GM18502 (cell line): Measurements from ENCODE around the gene DLEC1.
A peak's percentile ranks its signal among the peaks of the same experiment; 100 is the strongest.

Experiments used
- ATAC-seq: cut with Tn5 transposase; IDR thresholded peaks from one replicate; pipeline ENCODE4 v1.9.1; 2021; ENCODE audit warnings: mild to moderate bottlenecking; ENCODE audit not compliant: unreplicated experiment, poor library complexity

Gene DLEC1

DNA sequence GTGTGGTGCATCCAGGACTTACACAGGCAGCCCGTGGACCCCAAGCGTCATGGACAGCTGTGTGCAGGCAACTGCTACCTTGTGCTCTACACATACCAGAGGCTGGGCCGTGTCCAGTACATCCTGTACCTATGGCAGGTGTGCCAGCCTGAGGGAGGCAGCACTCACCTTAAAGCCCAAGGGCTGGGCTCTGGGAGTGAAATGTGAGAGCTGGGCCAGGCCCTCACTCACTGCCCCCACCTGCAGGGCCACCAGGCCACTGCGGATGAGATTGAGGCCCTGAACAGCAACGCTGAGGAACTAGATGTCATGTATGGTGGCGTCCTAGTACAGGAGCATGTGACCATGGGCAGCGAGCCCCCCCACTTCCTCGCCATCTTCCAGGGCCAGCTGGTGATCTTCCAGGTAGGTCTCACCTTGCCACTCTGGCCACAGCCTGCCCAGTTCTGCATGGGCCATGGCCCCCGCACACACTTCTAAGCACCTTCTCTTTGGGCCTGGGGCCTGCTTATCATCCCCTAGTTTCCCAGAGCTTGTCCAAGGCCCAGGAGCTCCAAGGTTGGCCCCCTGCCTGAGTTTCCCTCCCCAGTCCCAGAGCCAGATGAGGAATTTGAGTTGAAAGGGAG lies 37.4 kb upstream of the DLEC1 start:
- ATAC-seq = no peak

DNA sequence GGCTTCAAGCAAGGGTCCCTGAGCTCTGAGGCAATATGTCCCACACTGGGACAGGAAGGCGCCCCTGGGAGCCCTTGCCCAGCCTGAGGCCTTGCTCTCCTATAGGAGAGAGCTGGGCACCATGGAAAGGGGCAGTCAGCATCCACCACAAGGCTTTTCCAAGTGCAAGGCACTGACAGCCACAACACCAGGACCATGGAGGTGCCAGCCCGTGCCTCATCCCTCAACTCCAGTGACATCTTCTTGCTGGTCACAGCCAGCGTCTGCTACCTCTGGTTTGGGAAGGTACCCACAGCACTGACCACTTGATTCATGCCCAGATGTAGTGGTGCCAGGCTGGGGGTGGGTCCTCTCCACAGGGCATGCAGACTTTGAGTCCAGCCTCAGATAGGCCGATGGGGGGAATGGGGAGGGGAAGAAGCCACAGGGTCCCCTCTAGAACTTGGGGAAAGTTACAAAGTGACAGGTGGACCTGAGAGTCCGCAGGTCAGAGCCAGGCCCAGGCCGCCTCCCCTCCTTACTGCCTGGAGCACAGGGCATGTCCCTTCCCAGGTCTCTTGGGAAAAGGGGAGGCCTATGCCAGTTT lies 36.6 kb upstream of the DLEC1 start:
- no peak for ATAC-seq

DNA sequence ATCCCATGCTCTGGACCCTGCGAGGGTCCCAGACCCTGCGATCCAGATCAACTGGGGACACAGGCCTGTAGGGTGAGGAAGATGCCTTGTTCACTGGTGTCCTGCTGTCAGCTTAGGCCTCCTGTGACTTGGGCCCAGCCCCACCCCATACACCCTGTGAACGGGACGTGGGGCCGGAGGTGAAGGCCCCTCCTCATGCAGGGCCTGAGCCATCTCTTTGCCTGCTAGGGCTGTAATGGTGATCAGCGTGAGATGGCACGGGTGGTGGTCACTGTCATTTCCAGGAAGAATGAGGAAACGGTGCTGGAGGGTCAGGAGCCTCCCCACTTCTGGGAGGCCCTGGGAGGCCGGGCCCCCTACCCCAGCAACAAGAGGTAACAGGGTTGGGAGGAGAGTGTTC lies 36.1 kb upstream of the DLEC1 start:
- ATAC-seq = no peak

DNA sequence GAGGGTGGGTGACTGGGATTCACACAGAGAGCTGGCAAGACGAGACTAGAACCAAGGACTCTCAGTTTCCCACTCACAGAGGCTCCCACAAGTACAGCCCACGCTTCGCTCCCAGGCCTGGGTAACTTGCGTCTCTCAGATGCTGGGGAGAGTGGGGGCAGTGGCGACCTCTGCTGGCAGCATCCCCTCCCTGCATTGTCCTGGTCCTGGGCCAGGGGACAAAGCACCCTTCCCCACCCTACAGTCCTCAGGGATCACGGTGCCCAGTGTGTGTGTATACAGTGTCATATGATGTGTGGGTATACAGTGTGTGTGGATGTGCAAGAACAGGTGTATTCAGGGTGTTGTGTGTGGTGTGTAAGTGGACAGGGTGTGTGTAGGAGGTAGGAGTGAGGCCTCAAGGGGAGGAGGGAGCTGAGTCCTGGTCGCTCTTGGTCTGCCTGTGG lies 35.6 kb upstream of the DLEC1 start:
- no peak for ATAC-seq

DNA sequence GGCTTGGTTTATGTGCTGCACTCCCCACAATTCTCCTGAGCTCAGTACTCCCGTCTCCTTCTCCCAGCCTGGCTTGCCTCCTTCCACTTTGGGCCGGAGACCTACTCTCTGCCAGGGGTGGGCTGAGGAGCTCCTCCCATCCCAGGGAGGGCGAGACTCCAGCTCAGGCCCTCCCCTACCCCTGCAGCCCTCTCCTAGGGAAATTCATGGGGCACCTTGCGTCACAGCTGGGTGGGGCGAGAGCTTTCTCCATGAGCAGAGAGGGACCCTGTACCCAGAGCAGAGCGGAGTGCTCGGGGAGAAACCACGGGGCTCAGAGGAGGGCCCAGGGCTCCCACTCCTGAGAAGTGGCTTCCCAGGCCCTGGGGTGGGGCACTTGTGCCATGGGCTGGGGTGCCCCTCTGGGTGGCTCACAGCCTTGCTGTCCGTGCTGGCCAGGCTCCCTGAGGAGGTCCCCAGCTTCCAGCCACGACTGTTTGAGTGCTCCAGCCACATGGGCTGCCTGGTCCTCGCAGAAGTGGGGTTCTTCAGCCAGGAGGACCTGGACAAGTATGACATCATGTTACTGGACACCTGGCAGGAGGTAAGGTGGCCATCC lies 35.1 kb upstream of the DLEC1 start:
- ATAC-seq = no peak

DNA sequence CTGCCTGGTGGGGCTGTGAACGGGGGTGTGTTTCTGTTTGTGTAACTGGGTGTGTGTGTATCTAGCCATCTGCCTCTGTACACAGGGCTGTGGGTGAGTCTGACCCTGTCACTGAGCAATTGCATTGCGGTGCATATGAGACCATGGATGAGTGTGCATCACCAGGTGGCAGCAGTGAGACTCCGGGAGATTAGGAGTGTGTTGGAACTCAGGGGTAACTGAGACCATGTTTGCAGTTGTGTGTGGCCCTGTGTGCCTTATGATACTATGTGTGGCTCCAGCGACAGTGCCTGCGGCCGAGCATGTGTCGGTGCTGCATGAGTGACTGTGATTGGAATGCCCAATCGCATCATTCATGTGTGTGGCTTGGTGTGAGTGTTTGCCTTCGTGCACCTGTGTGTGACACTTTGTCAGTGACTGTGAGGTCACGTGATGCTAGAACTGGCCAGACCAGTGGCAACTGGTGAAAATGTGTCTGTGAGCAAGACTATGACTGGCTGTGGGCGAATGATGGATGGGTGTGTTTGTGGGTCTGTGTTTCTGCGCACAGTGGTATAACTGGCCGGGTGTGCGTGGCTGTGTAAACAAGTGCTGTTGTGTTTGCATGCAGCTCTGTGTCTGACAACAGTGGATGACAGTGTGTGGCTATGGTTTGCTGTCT lies 34.5 kb upstream of the DLEC1 start:
- ATAC-seq = peak; percentile 57

DNA sequence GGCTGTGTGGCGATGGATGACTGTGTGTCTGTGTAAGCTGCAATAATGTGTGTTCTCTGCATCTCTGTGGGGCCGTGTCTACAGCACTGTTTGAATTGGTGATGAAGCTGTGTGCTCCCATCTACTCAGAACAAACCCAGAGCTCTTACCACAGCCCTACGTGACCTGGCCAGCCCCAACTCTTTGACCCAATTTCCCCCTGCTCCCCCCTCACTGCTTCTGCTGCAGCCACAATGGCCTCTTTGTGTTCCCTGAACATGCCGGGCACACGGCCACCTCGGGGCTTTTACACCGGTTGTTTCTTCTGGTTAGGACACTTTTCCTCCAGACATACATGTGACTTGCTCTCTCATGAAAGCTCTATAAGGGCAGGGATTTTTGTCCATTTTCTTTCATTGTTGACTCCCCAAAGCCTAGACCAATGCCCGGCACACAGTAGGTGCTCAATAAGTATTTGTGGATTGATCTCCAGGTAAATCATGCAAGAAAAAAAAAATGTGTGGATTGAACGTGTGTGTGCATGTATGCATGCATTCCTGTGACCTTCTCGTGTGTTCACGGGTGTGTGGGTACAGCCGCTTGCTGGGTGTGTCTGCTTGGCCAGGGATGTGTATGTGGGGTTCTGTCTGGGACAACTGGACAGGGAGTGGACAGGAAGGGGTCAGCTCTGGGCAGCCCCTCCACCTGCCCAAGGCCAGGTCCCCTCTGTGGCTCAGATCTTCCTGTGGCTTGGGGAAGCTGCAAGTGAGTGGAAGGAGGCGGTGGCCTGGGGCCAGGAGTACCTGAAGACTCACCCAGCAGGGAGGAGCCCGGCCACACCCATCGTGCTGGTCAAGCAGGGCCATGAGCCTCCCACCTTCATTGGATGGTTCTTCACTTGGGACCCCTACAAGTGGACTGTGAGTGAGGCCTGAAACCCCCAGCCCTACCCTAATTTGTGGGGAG lies 33.7 kb upstream of the DLEC1 start:
- ATAC-seq = no peak

DNA sequence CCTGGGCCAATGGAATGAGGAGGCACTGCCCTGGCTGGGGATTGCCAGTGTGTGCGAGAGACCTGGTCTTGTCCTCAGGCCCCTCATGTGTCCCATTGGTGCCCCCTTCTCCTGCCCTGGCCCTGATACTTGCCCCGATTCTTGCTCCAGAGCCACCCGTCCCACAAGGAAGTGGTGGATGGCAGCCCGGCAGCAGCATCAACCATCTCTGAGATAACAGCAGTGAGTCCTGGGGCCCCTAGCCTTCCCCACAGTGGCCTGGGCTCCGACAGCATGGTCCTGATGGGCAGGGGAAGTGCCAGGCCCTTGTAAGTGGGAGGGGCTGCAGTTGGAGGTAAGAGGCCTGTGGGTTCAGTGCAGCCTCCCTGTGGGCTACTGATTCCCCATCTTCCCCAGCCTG lies 33.0 kb upstream of the DLEC1 start:
- ATAC-seq = no peak

DNA sequence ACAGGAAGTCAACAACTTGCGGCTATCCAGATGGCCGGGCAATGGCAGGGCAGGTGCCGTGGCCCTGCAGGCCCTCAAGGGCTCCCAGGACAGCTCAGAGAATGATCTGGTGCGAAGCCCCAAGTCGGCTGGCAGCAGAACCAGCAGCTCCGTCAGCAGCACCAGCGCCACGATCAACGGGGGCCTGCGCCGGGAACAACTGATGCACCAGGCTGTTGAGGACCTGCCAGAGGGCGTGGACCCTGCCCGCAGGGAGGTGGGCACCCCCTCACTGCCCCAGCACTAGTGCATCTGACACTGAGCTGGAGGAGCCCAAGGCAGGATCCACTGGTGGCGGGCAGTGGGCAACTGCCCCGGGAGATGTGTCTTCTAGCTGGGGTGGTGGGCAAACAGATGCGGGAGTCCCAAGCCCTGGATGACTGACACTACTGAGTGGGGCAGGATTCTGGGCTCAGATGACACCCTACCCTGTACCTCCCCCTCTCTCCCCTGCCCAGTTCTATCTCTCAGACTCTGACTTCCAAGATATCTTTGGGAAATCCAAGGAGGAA lies 32.5 kb upstream of the DLEC1 start:
- ATAC-seq = no peak

DNA sequence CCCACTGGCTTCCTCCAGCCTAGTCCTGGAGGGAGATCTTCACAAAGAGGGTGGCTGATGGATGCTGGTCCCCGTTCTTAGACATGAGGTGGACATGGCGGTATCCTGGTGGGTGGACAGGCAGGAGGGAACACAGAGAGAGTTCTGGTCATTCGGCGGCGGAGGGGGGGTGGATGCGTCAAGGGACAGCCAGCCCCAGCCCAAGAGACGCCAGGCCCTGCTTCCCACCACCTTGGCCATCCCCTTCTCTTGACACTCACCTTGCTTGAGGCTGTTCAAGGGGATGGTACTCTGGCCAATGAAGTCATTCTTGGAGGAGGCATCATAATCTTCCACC lies 31.3 kb upstream of the DLEC1 start:
- no peak for ATAC-seq

DNA sequence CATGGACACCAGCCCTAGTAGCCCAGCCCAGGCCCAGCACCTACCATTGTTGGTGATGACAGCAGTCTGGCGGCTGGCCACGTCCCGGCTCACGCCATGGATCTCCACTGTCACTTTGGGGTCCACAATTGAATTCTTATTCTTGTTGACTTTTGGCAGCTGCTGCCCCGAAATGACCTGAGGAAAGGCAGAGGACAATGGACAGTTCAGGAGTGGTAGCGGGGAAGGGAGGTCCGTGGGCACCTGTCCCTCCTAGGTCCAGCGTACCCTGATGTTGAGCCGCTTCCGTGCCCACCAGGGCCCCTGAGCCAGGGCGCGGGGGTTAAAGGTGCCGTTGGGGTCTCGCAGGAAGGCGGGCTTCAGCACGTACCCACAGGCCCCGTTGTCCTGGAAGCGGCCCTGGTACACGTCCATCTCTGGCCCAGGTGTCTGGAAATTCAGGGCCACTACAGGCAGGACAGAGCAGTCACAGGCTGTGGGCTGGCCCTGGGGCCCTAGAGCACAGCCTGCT lies 30.8 kb upstream of the DLEC1 start:
- ATAC-seq = no peak

DNA sequence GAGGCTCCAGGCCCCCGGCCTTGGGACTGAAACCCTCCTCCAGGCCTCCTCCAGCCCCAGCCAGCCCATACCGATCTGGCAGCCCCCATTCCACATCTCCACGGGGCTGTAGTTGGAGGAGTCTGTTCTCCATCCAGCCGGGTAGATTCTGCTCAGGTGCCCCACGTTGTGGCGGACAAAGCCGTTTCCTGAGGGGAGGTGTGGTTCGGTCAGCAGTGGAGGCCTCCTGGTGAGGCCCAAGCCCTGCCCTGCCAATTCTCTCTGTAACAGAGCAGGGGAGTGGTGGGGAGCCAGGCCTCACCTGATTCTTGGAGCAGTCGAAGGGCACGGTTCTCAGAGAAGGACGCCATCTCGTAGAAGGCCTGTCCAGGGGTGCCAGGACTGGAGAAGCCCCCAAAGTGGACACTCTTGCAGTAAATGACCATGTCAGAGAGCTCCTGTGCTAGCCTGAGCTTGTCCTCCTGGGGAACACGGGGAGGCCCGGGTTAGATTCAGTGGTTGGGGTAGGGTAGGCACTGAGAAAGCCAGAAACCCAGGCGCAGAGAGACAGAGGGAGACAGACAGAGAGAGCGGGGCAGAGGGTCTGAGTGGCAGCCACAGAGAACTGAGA lies 29.9 kb upstream of the DLEC1 start:
- ATAC-seq = no peak

DNA sequence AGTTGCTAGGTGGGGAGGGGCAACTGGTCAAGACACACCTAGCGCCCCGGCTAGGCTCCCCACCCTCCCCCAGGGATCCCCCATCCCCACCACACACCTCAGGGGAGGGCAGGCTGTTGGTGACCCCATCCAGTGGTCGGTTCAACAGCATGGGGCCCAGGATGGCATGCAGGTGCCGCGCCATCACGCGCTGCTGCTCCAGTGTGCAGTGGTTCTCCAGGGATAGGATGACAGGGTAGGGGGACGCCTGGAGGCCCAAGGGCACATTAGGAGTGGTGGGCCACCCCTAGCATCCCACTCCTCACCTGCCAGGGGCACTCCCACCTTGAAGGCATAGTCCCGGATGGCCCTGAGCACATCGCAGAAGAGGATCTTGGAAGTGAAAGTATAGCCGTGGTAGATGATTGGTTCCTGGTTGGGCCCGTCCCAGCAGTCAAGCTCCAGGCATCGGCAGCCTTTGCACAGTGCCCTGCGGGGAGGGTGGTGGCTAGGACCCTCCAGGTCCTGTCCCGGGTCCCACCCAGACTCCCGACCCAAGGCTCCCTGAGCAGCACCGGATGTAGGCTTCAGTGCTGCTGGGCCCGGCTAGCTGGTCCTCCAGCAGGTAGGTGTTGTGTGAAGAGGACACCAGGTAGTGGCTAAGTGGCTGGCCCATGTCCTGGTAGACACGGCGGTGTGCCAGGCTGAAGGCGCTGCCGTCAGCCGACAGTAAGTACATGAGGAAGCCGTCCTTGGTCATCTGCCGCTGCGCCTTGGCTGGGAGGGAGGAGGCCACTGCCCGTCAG lies 29.0 kb upstream of the DLEC1 start:
- ATAC-seq = no peak

DNA sequence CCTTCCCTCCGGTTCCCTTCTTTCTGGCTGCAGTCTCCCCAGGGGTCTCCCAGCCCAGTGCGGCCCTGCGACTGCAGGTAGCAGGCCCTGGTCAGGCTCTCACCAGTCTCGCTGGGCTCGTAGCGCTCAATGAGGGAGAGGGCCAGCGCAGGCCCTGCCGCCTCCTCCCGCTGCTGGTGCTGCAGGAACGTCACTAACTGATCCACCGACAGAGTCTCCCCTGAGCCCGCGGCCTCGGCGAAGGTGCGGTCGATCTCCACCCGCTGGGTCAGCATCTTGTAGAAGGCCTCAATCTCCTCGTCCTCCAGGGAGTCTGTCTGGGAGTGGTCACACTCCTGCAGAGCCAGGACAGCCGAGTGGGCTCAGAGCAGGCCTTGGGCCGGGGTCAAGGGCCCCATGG lies 27.9 kb upstream of the DLEC1 start:
- ATAC-seq = no peak

DNA sequence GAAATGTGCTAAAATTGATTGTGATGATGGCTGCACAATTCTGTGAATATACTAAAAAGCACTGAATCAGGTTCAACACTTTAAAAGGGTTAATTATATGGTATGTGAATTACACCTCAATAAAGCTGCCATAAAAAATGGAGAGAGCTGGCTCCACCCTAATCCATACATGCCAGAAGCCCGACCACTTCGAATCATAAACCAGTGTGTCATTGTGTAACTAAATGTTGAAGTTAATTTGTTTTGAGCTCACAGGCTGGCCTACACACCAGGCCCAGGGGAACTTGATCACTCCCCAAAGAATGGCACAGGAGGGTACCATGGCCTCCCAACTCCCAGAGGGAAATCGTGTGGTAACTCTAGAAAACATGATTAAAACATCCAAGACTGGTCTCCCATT lies 23.5 kb upstream of the DLEC1 start:
- no peak for ATAC-seq

DNA sequence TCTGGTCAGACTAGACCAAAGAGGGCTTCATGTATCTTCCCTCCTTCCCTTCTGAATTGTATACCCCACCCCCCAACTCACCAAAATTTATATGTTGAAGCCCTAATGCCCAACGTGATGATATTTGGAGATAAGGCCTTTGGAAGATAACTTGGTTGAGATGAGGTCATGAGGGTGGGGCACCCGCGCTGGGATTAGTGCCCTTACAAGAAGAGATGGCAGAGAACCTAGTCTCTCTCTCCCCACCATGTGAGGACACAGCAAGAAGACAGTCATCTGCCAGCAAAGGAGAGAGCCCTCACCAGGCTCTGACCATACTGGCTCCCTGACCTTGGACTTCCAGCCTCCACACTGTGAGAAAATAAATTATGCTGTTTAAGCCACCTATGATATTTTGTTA lies 23.0 kb upstream of the DLEC1 start:
- no peak for ATAC-seq

DNA sequence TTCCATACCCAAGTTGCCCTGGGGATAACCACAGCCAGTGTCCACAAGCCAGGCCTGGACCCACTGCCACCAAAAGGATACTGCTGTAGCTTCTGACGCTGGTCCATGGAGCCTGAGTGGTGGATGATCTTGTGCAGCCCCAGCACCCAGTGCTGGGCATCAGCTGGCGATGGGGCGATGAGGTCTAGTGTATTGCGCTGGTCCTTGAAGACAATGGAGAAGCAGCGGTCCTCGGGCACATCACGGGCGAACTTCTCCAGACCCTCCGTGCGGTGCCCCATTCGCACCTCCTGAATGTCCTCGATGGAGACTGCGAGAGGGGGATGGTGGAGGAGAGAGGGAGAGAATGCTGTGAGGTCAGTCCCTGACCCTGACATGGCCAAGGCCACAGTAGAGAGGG lies 22.6 kb upstream of the DLEC1 start:
- ATAC-seq = no peak

DNA sequence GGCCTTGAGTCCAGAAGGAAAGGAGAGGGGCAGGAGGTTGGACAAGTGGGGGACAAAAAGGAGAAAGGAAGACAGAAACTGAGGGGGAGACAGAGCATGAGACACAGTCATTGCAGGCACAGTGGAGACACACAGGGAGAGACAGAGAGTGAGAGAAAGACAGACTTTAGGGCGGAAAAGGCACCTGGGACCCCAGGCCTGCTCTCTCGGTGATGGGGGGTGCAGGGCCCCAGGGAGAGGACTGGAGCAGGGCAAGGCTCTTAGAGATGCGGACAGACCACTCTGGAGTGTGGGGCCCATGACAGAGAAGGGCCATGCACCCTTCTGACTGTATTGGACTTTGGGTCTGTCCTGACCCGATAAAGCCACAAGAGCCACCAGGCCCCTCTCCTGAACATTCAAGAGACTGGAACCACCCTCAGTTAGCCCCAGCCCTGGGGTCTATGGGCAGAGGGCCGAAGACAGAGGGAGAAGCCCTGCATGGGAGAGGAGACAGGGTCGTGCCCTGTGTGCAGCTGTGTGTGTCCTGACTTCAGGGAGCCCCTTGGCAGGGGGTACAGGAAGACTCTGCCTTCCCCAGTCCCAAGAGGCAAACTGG lies 22.1 kb upstream of the DLEC1 start:
- no peak for ATAC-seq
